ENCODE data around the gene RND1. TPM values are rescaled to one million over a fixed set of nuclear protein-coding genes. Genes with fewer than 3 reads are reported as not detected.
A peak's percentile ranks its signal among the peaks of the same experiment; 100 is the strongest.
"Not testable (repeated sequence)": the region's sequence is repeated elsewhere in the genome, so short reads cannot be mapped to it uniquely, and the experiment has no call there.

The RND1 gene
- 1.4 and 3.7 TPM in 2 replicates for total RNA-seq

DNA sequence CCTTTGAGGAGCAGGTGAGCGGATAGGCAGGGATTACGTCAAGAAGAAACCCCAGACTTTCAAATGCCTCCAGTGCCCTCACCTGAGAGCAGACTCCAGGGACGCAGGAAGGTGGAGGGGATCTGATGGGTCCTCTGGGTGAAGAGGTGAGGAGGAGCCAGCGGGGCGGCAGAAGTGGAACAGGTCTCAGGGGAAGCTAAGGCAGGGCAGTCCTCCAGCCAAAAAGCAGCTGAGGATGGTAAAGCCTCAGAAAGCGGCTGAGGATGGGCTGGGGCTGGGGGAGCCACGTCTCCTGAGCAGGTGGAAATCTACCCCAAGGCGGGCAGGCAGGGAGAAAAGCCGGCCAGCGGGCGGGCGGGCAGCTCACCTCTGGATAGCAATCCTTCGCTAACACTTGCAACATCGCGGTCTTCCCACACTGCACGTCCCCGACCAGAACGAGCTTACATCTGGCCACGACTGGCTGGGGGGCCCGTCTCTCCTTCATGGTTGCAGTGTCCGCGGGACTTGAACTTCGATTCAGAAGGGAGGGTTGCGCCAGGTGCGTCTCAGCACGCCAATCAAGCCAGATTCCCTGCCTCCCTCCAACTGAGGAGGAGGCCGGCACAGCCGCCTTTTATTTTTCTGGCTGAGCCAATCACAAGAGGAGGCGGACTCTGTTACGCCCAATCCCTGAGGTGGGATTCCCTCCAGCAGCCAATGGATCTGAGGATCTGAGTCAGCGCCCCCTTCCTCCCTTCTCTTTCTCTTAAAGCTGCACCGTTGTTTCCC is at the start of gene RND1:
TSS of gene RND1 (minus strand) at position 590 of the 771 bp plus-strand sequence. CDS start at position 487, 103 bp downstream.
- DNase-seq (ENCODE audit: low read depth, low spot score), result peak; percentile 88

DNA sequence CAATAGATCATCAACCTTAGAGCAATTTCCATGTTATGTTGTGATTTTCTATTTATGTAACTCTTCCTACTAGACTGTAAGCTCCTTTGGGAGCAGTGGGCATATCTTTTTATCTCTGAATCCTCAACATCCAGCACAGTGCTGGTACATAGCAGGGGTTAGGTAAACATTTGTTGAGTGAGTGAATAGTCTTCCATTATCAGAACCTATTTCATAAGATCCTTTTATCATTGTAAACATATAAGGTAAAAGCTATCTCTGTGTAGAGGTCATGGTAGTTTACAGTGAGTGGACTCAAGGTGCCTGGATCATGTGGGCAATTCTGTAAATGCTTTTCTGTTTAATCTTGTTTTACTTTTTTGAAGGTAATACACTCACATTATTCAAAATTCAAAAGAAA is 44.5 kb upstream of the RND1 start:
- no peak for DNase-seq (ENCODE audit: low read depth, low spot score)

DNA sequence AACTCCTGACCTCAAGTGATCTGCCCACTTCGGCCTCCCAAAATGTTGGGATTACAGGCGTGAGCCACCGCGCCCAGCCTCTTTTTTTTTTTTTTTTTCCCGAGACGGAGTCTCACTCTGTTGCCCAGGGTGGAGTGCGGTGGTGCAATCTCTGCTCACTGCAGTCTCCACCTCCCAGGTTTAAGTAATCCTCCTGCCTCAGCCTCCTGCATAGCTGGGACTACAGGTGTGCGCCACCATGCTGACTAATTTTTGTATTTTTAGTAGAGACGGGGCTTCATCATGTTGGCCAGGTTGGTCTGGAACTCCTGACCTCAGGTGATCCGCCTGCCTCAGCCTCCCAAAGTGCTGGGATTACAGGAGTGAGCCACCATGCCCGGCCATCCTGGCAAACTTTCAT is 44.0 kb upstream of the RND1 start:
- DNase-seq (ENCODE audit: low read depth, low spot score), result not testable (repeated sequence)

DNA sequence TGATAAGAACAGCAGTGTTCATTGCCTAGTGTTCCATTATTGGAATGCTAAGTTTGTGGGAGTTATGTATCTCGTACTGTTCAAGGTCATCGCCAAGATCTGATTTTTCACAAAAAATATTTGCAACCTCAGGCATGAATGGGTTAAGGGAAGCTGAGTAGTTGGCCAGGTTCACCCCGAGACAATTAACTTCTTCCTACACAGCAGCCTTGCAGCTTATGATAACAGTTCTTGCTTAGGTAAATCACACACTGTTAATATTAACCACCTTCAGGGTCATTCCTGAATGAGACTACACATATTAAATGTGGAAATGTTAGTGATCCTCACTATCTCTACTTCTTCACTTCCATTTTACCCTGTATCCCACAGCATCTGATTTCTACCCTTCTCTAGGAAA is 41.6 kb upstream of the RND1 start:
- DNase-seq (ENCODE audit: low read depth, low spot score), result no peak

DNA sequence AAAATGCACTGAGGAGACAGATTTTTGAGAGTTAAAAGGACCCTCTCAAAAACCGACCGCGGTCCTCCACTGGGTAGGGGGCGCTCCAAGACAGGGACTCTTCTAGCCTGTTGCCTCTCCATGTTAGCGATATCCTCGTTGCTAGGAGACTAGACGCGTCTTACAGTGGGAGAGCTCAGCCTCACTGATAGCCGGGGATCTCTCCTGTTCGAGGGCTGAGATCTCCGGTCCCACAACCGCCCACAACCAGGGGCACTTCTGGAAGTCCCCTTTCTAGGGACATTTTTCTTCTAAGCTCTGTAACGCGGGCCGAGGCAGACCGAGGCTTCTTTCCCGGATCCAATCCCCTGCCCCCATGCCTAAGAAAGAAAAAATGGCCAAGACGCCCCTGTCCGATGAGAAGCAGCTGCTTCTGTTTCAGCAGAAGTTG is 38.3 kb upstream of the RND1 start:
- peak; percentile 63 for DNase-seq (ENCODE audit: low read depth, low spot score)

DNA sequence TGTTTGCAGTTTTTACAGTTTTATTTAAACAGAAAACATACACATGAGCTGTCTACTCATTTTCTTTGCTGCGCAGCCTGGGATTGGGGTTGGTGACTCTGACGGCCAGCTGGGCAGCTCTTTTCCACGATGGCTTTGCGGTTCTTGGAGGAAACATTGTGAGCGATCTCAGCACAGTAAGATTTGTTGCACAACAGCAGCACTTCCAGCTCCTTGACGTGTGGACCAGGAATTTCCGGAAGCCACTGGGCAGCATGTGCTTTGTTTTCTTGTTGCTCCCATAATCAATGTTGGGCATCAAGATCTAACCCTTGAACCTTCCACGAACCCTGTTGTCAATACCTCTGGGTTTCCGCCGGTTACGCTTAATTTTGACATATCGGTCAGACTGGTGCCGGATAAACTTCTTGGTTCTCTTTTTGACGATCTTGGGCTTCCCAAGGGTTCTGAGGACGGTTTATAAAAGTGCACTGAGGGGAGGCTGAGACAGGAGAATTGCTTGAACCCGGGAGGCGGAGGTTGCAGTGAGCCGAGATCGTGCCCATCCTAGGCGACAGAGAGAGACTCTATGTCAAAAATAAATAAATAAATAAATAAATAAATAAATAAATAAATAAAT is 37.8 kb upstream of the RND1 start:
- no peak for DNase-seq (ENCODE audit: low read depth, low spot score)

DNA sequence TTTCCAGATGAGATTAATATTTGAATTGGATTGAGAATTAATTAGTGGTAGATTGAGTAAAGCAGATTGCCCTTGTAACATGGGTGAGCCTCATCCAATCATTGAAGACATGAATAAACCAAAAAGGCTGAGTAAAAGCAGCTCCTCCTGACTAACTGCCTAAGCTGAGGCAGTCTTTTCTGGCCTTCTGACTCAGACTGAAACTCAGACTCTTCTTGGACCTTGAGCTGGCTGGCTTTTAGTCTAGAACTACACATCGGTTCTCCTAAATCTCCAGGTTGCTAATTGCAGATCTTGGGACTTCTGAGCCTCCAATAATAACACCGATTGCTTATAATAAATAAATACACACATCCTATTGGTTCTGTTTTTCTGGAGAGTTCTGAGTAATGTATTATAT is 35.6 kb upstream of the RND1 start:
- DNase-seq (ENCODE audit: low read depth, low spot score), result no peak

DNA sequence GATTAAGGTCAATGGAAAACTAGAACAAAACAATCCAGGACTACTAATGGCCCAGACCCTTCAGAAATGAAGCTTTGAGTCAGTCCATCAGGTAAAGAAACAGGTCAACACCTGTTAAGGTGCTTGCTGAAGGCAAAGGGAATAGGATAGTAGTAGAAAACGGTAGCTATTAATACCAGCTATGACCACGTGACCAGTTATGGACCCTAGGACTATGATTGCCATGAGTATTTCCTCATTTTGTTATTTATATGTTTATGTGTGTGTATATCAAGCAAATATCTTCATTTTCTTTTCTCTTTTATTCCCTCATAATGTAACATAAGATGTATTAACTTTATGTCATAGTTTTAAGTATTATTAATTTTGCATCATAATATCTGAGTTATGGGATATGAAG is 34.0 kb upstream of the RND1 start:
- DNase-seq (ENCODE audit: low read depth, low spot score), result no peak

DNA sequence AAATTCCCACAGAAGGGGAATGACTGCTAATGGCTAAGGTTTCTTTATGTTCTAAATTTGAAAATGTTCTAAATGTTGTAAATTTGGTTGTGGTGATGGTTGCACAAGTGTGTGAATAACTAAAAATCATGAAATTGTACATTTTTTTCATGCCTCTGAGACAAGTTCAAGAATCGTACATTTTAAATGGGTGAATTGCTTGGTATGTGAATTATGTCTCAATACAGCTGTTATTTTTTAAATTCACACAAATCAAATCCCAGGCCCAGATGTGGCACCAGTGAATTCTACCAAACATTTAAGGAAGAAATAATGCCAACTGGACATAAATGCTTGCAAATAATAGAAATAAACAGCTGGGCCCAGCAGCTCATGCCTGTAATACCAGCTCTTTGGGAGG is 28.6 kb upstream of the RND1 start:
- DNase-seq (ENCODE audit: low read depth, low spot score), result no peak

DNA sequence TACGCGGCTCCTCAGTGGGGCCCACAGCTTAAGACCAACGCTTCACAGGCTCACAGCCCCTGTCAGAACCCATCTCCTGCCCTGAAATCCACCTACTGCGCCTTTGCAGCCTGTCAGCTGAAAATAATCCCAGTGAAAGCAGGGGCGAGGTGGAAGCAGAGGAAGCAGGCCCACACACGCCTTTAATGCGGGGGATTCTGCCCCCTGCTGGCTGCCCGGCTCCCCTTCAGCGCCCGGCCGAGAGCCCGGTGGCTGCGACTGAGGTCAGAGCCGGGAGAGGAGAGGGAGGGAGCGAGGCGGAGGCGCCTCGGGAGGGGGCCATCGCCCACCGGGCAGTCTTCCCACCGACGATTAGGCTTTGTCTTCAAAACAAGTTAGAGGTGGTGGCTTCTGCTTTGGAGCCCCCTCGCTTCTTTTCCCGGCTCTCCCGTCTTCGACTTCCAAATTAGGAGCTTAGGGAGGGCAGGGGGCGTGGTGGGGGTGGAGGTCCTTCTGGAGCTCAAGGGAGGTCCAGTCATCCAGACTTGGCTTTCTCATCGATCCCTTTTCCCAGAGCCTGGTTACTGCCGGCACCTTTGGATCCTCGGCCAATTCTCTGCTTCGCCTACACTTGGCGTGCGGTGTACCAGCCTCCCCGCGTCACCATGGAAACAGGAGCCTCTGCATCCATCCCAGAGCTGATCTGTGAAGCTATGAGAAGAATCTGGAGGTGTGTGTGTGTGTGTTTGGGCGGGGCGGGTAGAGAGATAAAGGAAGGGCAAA is 25.2 kb upstream of the RND1 start:
- peak; percentile 46 for DNase-seq (ENCODE audit: low read depth, low spot score)

DNA sequence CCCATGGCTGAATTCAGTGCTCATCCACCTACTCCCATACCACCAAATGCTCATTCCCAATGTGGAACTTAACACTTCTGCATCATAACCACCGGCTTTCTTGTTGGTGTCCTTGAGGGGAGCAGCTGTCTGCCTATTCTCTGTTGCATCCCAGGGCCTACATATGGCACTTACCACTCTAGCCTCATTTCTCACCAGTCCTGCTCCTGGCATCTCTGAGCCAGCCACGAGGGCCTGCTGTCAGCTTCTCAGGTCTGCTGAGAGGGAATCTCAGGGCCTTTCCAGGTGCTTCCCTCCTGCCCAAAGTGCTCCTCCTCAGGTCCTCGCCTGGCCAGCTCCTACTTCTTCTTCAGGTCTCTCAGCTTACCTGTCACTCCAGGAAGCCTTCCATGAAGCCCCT is 24.0 kb upstream of the RND1 start:
- no peak for DNase-seq (ENCODE audit: low read depth, low spot score)

DNA sequence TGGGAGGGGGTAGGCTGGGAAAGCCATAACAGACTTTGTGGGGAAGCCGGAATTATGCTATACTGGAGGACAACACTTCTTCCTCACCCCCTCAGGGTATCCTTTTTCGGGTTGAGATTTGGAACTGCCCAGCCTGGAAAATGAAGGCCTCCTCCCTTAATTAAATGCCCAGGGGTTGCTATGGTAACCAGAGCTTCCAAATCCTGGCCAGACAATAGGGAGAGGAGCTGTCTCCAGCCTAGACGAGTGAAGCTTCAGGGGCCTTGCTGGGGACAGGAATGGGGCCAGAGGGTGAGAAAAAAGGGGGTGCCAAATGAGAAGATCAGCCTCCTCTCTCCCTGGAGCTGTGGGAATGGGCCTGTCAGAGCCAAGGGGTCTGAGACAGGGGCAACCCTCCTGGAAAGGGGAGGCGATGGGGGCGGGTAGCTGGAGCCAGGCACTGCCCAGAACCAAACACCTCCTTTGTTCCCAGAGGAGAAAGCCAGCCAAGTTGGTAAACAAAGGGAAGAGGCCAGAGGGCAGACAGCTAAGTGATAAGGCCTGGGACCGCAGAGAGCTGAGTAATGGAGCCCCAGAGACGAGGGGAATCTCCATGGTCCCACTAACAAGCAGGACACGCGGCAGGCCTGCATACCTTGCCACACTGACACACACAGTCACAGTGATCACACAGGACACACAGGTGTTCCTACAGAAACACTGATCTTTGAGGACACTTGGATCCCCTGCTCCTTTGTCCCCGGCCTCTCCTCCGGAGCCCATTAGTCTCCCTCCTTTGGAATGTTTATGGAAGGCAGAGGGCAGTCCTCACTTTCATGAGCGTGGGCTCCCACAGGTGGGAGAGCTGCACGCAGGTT is 17.9 kb upstream of the RND1 start:
- DNase-seq (ENCODE audit: low read depth, low spot score), result peak; percentile 56

DNA sequence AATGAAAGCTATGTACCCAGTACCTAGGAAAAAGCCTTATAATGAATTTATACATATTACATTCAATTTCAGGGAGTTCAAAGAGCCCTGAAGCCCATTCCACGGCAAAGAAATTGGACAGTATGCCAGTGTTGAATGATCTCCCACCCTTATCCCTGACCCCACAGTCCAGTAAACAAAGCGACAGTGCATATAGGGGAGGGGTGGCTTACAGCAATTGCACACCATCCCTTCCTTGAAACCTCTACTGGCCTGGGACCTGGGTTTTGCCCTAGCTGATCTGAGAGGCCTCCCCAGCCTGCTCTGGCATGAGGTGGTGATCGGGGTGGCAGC is 17.3 kb upstream of the RND1 start:
- DNase-seq (ENCODE audit: low read depth, low spot score), result no peak

DNA sequence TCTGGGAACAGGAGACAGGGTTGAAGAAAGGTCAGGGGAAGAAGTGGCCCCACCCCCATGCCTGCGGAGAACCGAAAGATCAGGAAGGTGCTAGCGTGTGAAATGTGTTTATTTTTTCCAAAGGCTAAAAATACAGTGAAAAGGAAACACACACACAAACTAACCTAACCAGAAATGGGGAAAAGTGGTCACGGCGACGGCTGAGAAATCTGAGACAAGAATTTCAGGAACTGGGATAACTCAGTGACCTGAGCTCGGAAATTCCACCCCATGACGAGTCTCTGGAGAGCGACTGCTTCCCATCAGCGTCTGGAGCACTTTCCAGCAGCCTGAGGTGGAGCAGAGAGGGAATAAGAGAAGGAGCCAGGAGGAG is 16.6 kb upstream of the RND1 start:
- peak; percentile 73 for DNase-seq (ENCODE audit: low read depth, low spot score)

DNA sequence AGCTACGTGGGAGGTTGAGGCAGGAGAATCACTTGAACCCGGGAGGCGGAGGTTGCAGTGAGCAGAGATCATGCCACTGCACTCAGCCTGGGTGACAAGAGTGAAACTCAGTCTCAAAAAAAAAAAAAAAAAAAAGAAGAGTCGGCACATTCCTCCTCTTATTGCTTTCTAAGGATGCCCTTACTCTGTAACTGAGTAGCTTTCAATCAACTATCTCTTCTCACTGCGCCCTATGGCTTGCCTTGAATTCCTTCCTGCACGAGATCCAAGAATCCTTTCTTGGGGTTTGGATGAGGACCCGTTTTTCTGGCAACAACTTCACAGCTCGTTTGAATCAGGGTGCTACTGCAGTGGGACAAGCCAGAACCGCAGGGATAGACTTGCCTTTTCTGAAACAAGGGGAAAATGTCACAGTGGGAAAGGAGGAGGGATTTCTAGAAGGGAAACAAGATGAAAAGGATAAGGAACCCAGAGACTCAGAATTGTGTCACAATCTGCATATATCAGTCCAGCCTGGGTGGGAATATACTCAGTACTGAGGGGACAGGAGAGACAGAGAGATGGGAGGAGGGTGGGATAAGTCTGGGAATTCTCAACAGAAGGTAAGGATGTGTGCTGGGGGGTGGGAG is 16.1 kb upstream of the RND1 start:
- DNase-seq (ENCODE audit: low read depth, low spot score), result no peak

DNA sequence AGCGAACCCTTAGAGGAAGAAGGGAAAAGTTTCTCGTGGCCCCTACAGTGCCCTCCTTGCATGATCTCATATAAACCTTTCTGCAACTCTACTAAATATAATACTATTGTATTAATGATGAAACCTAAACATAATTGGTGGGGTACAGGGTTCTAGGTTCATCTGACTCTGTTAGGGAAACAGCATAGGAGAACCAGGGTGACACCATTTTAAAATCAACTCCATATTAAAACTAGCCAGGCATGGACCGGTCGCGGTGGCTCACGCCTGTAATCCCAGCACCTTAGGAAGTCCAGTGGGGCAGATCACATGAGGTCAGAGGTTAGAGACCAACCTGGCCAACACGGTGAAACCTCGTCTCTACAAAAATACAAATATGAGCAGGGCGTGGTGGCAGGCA is 15.0 kb upstream of the RND1 start:
- no peak for DNase-seq (ENCODE audit: low read depth, low spot score)

DNA sequence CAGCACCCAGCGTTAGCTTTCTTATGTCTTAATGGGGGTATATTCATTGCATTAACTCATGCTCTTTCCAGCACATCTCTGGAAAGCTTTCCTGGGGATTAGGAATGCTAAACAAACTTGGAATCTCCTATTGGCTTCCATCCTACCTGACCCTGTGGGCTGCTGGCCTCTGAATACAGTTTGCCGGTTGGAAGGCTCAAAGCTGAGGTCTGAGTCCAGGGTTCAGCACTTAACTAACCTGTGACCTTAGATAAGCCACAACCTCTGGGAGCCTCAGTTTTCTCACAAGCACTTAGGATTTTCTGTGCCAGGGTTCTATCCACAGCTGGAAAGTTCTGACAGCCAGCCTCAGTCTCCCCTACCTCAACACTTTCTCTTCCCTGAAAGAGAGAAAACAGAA is 12.9 kb upstream of the RND1 start:
- no peak for DNase-seq (ENCODE audit: low read depth, low spot score)

DNA sequence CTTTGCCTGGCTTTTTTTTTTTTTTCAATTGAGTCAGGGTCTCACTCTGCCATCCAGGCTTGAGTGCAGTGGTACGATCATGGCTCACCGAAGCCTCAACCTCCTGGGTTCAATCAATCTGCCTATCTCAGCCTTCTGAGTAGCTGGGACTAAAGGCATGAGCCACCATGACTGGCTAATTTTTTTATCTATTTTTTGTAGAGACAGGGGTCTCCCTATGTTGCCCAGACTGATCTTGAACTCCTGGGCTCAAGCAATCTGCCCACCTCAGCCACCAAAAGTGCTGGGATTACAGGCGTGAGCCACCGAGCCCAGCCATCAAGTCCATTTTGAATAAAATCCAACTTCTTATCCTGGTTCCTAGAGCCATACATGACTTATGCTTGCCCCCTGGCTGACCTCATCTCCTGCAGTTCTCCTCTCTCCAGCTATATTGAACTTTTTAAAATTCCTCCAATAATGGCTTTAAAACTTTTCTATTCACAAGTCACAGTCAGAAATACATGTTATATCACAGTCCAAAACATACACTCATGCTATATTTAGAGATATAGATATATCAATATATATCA is 10.4 kb upstream of the RND1 start:
- DNase-seq (ENCODE audit: low read depth, low spot score), result no peak

DNA sequence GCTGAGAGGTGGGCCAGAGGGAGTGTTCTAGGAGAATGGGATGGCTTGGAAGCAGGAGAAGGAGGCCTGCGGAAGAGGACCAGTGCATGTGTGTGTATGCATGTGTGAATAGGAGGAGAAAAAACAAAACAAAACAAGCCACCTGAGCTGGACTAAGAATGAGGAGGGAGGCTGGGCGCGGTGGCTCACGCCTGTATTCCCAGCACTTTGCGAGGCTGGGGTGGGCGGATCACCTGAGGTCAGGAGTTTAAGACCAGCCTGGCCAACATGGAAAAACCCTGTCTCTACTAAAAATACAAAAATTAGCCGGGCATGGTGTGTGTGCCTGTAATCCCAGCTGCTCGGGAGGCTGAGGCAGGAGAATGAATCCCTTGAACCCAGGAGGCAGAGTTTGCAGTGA is 7.9 kb upstream of the RND1 start:
- DNase-seq (ENCODE audit: low read depth, low spot score), result not testable (repeated sequence)

DNA sequence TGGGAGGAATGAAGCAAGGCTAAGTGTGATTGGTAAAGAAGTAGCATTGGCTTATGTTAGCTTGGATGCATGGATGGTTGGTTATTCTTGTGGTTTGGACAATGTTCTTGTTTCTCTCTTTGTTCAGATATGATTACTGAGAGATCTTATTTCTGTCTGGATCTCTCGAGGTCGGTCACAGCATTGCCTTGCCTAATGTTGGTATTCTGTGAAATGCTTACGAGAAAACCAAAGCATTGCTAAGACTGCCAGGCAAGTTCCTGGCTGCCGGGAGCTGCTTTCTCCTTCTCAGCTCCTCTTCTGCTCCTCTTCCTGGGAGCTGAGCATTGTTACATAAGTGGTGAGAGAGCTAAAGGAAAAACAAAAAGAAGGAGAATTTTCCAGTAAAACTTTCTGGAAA is 7.4 kb upstream of the RND1 start:
- DNase-seq (ENCODE audit: low read depth, low spot score), result no peak

DNA sequence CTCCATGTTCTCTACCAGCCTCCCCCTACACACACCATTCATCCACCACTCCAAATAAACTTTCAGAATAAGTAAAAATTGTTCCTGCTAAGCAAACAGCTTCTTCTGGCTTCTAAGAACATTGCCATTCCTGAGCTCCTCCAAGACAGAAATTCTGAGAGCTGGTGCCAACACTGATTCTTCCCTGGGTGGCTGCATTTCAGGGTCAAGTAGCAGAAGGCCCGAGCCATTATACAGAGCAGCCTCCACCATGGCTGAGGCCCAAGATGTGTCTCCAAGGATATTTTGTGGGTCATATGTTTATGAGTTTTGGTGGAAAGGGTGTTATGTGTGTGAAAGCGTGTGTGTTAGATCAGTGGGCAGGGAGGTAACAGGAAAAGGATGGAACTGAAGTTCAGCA is 3.5 kb upstream of the RND1 start:
- DNase-seq (ENCODE audit: low read depth, low spot score), result no peak

Measured in pulmonary artery endothelial cell (primary cell).